GM19240 (cell line): ENCODE results near the gene TMEM240.
"Not testable (repeated sequence)": the region's sequence is repeated elsewhere in the genome, so short reads cannot be mapped to it uniquely, and the experiment has no call there.

Source experiments
- DNase-seq: peaks from one replicate; pipeline ENCODE4 v3.0.0; 2011; ENCODE audit warnings: low spot score; ENCODE audit not compliant: insufficient read length

Gene TMEM240

DNA sequence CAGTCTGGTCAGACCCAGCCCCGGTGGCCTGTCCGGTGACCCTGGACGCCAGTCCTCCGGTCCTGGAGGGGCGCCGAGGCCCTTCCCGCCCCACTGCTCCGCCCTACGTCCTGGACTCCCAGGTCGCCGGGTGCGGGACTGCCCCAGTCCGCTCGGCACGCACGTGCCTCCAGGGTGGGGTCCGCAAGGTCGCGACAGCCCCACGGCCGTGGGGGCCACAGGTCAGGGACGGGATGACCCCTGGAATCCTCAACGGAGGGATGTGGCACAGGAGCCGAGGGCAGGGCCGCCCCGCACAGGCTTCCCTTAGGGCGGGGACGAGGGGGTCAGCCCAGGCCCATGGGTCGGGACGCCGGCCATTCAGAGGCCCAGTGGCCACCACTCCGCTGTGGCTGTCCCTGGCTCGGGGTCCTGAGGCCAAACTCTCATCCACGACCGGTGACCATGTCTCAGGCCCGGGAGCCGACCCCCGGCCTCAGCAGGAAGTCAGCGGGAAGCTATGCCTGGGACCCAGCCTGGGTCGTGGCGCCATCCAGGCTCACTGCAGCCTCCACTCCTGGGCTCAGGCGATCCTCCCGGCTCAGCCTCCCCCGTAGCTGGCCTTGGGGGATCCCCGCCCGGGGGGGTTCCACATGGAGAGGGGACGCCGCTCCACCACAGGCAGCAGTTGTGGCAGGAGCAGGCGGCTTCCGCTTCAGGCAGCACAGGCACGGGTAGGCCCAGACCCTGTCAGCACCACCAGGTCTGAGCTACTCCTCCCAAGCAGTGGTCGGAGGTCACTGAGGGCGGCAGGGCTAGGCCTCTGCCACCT is 599 bp upstream of the TMEM240 start:
- no peak for DNase-seq

DNA sequence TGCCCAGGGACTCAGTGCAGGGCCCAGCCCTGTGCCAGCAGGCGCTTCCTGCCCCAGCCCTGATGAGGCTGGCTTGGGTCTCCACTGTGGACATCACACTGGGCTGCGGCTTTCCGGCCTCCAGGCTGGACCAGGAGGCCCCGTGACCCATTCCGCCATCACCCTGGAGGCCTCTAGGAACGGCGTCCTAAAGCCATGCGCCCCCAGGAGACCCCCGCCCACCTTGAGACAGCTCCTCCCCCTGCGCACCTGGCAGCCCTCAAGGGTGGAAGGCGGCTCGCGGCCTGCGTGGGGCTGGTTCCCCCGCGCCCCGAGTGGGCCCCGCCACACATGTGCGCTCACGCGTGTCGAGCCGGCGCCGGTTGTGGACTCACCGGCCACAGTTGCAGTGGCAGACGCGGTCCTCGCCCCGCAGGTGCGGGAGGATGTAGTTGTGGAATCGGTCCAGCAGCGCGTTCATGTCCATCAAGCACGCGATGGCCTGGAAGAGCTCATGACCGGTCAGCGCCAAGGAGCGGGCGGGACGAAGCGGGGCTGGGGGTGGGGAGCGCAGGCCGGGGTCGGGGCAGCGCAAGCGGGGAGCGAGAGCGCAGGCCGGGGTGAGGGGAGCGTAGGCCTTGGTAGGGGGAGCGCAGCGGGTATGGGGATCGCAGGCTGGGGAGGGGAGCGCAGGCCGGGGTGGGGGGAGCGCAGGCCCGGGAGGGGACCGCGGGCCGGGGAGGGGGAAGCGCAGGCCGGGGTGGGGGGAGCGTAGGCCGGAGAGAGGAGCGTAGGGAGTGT is 924 bp downstream of the TMEM240 start:
- no peak for DNase-seq

DNA sequence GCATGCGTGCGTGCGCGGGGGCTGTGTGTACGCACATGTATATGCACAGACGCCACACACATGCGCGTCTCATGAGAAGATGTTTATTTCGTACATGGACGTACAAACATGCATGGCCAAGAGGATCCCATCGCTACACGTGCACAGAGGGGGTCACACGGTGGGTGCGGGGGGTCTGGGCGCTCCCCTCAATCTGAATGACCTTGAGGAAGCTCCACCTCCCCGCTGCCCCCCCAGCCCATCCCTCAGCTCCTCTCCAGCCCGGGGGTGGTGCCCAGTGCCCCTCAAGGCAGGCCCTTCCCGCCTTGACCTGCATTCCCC is 1.5 kb downstream of the TMEM240 start:
- DNase-seq: no peak

DNA sequence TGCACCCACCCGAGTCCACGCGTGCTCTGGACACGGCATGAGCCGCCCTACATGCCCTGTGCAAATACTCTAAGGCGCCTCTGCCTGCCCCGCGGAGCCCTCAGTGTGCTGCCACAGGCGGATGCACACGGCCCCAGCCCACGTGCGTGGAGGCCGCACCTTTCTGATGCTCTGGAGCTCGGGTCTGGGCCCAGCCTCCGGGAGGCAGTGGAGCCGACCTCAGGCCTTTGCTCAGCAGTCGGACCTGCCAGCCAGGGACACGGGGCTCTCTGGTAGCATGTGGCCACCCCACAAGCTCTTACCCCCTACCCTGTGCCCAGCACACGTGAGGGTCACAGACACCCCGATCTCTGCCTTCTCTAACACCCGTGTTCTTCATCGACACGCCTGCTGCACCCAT is 2.1 kb downstream of the TMEM240 start:
- no peak for DNase-seq

DNA sequence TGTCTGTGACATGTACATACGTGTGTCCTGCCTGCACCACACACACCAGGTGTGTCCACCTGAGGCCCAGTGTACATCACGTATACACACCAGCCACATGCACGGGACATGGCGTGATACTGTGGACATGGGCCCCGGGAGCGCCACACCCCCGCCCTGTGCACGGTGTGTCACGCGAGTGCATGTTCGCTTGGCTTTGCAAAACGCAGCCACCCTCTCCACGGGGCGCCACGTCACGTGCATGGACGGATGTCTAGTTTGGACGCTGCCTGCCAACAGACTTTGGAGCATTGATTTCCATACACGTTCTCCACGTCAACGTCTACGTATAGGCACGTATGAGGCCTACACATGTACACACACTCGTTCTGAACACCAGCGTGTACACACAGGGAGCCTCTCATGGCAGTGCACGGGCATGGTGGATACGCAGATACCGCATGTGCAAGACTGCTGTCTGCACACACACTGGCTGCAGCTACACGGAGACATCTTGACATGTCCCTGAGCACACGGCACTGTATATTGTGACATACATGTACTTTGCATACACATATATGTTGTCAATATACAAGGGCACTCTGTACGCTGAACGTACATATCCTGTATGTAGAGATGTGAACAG is 2.7 kb downstream of the TMEM240 start:
- DNase-seq: no peak

DNA sequence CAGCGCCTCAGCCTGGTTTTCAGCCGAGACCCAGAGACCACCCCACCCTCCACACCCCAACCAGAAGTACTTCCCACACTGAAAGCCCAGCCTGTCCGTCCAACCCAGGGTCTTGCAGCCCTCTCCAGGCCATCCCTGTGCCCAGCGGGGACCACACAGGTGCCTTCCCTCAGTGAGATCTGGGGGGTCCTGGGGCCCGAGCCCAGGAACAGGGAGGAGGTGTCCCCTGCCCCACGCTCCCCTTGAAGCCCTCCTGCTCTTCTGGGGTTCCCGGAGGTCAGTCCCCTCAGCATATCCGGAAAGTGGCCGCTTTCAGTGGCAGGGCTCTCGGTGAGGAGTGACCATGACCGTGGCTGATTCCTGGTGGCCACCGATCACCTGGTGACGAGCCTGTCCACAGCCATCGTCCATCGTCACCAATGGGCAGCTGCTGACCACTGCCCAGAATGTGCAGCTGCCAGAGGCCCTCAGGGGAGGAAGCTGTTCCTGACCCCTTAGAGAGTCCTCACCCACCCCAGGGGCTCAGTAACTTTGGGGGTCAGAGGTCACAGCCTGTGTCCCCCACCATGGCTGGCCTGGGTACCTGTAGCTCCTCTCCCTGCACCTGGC is 3.4 kb downstream of the TMEM240 start:
- DNase-seq: no peak

DNA sequence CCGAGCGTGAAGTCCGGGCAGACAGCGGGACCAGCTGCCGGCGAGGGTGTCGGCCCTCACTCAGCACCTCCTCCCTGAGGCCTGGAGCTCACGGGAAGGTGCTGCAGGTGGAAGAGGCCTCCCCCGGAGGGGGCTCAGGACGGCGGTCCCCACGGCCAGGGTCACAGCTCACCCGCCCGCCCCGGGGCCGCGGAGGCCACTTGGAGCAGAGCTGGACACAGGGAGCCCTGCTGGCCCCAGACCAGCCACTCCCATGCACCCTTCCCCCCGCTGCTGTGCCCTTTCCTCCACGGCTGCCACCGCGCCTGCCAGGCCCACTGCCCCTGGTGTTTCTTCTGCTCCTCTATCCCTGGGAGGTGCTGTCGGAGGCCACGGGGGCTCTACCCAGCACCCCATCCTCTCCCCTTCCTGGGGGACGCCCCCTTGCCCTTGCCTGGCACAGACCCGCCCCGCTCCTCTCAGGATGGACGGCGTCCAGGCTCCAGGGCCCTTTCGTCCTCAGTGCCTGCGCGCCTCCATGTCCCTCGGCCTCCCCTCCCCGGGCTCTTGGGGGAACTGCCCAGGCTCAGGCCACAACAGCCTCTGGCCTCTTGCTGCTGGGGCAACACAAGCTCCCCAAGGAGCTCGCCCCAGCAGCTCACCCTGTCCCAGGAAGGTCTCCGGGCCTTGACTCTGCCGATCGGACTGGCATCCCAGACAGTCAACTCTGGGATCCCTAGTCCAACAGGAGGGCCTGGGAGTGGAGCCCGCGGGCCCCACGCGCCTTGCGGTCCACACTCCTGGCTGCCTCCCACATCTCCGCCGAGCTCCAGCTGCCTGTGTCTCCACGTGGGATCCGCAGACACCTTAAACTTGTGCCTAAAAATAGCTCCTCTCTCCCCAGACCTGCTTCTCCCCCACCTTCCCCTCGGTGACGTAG is 4.1 kb downstream of the TMEM240 start:
- DNase-seq: no peak

DNA sequence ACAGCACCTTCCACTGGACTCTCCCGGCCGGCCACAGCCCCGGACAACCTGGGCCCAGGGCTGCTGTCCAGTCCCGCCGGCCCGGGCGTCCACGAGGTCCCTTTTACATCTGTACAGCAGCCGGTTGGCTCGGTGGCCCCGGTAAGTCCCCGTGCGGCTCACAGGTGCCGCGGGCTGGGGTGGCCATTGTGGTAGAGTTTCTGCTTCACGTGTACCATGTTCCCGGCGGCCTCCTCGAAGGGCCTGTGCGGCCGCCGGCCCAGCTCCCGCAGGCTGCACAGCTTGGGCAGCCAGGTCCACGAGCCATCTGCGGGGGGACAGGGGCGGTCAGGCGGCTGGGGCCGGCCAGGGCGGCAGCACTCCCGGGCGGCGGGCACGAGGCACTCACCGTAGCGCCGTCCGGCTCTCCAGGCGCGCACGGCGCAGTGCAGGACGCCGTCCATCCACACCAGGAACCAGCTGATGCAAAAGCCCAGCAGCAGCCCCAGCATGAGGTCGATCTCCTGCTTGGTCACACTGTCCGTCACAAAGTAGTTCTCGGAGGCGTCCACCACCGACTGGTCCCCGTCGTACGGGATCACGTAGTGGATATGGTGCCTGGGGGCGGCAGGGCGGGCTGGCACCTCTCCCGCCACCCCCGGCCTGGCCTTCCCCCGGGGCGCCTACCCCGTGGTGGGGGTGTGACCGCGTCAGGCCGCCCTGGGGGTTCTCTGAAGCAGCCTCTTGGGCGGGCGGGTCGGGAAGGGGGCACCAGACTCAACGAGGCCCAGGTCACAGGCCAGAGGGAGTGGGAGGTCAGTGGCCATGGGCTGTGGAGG is 5.0 kb downstream of the TMEM240 start:
- no peak for DNase-seq

DNA sequence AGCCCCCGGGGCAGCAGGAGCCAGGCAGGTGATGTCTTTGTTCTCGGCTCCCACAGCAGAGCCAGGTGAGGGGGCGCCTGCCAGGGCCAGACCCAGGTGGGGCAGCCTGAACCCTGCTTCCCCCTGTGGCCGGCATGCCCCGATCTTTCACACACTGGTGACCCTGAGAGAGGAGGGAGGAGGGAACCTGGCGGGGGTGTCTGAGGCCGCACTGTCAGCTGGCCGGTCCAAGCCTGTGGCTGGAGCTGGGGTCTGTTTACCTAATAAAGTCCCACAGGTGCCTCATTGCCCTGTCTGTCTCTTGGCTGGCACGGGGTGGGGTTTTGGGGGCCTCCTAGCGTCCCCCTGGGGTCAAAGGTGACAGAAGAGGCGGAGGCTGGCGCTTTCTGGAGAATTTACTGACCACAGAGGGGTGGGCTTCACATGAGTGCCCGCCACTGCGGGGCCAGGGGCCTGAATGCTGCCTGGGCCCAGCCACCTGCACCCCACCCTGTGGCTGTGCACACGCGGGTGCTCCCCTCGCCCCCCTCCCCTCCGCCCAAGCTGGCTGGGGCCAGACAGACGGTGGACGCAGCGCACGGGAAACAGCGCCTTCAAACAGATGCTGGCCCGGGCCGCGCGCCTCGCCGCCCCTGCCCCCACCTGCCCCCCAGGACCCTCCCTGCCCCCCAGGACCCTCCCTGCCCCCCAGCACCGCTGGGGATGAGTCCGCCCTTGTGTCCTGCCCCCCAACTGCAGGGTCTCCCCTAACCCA is 5.8 kb downstream of the TMEM240 start:
- no peak for DNase-seq

DNA sequence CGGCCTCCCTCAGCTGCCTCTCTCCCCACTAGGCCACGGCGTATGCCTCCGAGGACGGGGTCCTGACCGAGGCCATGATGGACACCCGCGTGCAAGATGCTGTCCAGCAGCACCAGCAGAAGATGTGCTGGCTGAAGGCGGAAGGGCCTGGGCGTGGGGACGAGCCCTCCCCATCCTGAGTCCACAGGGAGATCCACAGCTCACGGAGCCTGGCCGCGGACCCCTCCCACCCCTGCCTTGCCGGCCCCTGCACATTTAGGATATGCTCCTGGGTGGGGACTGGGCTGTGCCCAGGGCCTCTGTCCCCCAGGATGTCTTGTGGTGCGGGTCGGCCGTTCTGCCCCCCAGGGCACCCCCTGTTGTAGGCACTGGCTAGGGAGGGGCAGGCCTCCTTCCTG is 6.5 kb downstream of the TMEM240 start:
- not testable (repeated sequence) for DNase-seq

DNA sequence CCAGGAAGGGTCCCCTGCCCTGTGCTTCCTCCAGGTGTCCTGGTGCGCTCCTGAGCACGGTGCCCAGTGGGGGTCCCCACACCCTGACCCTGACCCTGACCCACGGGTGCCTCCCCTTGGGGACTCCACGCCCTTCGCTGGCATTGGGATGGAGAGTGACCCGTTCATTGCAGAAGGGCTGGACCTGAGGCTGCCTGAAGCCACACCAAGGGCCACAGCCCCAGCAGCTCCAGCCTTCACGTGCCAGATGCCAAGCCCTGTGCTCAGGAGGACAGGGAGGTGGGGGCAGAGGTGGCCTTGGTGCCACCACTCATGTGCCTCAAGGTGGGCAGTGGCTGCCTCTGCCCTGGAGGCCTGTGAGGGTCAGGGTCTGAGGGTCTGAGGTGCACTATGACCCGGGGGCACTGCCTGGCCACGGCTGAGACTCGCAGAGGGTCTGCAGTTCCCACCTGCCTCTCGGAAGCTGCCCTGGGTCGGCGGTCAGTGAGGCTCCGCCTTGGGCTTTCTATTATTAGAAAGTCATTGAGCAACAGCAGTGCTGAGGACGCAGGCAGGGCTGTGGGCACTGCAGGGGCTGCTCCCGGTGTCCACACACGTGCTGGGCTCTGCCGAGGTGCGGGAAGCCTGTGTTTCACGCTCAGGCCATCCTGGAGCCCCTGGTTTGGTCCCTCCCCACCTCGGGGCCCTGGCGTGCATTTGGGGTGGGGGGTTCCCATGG is 7.1 kb downstream of the TMEM240 start:
- not testable (repeated sequence) for DNase-seq

DNA sequence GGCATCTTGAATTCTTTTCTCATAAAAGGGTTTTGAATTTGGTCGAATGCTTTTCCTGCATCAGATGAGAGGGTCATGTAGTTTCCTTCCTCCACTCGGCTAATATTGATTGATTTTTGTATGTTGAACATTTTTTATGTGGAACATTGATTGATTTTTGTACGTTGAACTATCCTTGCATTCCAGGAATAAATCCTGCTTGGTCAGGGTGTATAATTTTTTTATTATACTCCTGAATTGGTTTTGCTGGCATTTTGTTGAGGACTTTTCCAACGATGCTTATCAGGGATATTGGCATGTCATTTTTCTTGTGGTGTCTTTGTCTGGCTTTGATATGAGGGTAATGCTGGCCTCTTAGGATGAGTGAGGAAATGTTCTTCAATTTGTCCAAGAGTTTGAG is 8.5 kb downstream of the TMEM240 start:
- no peak for DNase-seq

DNA sequence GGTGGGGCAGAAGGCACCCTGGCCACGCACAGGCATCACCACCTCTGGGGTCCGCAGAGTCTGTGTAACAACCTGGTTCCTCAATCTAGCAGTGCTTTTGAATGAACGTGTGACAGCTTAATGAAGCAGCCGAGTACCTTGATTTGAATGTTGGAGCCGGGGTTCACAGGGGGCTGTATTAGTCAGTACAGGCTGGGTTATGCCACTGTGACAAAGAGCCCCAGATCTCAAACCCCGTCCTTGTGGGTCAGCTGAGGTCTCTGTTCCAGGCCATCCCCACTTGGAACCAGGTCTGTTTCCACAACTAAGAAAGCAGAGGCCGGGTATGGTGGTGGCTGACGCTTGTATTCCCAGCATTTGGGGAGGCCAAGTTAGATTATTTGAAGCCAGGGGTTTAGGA is 10.5 kb downstream of the TMEM240 start:
- DNase-seq: no peak

DNA sequence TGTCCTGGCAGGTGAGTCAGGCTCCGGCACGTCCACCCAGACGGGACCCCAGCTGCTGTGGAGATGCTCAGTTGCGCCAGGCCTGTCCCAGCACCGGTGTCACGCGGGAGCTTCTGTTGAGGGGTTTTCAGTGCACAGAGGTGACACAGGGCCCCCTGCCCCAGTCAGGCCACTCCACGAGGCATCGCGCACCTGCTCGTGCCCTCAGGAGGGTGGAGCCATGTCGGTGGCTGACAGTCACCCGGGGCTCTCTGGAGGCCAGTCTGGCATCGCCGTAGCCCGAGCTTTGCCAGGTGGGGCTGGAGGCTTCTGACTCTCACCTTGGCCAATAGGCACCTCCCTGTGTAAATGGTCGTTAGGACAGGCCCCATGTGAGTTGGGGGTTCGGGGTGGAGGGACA is 11.1 kb downstream of the TMEM240 start:
- no peak for DNase-seq

DNA sequence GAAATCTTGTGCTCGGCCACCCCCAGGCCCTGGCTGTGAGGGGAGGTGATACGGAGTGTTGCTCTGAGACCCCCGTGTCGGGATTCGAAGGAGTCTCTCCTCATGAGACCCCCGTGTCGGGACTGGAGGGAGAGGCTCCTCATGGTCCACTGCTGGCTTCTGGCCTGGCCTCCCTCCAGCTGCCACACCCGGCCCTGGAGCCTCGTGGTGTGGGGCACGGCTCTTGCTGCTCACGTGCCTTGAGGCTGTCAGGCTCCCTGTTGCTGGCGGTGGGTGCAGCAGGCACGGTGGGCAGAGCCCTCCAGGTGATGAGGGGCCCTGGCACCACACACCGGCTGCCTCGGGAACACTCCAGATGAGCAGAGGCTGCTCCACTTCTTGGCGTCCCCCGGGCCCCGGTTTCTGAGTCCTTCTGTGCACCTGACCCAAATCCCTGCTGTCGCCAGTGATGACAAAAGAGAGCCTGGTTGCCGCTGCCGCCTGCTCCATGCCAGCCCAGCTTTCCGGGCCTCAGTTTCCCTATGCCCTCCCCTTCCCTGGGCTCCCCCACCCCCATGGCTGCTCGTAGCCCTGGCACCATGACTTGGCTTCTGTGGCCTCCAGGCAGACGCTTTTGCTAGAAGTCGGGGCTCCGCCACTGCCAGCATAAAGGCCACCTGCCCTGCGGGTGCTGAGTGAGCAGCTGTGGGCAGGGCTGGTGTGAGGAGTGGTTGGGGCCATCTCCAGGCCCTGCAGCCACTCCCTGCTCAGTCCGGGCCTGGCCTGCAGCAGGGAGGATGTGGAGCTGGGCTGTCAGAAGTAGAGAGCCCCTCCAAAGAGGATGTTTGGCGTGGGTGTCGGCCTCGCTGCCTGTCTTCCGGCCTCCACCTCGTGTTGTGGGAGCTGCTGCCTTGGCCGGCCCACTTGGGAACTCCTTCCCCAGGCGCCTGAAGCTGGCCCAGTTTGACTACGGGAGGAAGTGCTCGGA is 11.8 kb downstream of the TMEM240 start:
- DNase-seq: no peak

DNA sequence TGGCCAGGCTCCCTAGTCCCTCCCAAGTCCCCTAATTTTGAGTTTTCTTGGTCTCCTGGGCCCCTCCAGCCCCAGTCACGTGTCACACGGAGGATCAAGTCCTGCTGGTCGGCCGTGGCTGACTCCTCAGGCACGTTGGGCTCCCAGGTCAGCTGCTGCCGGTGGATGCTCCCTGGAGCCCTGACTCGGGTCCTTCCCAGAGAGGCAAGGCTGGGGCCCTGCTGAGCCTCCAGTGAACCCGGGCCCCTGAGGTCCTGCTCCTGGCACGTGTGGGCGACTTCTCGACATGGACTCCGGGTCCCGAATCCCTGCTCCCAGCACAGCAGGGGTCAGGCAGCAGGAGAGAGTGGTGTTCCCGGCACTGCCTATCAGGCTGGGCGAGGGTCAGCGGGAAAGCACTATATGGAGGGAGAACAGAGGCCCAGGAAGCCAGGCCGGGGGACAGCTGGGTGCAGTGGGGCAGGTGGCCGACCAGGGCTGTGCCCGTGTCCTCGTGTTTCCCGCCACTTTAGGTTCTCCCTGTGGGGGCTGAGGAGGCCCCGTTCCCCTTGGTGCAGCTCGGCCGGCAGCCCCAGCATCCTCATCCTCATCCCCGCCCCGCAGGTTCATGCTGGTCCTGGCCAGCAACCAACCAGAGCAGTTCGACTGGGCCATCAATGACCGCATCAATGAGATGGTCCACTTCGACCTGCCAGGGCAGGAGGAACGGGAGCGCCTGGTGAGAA is 13.2 kb downstream of the TMEM240 start:
- DNase-seq: no peak

DNA sequence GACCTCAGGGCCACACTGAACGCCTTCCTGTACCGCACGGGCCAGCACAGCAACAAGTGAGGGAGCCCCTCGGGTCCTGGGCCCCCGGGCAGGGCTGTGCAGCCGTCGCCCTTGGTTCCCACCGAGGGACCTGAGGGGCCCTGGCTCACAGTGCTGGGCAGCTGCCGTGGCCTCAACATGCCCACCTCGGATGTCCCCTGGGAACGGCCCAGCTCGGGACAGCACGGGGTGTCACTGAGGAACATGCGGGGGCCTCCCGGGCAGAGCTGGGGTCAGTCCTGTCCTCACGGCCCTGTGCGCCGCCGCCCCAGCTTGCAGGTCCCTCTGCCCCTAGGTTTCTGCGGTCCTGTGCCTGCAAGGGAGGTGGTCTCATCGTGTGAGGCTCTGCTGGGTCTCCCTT is 13.9 kb downstream of the TMEM240 start:
- not testable (repeated sequence) for DNase-seq
